ENCODE results near the gene EHD4. TPM values are rescaled to one million over a fixed set of nuclear protein-coding genes. Genes with fewer than 3 reads are reported as not detected.

EHD4 gene
- total and polyA plus RNA-seq, 9 of the 15 experiments (the other 6 are each of a cell fraction or from before 2014, with no cell fraction given), result 0.89 to 10.3 (median 6.4) TPM

DNA sequence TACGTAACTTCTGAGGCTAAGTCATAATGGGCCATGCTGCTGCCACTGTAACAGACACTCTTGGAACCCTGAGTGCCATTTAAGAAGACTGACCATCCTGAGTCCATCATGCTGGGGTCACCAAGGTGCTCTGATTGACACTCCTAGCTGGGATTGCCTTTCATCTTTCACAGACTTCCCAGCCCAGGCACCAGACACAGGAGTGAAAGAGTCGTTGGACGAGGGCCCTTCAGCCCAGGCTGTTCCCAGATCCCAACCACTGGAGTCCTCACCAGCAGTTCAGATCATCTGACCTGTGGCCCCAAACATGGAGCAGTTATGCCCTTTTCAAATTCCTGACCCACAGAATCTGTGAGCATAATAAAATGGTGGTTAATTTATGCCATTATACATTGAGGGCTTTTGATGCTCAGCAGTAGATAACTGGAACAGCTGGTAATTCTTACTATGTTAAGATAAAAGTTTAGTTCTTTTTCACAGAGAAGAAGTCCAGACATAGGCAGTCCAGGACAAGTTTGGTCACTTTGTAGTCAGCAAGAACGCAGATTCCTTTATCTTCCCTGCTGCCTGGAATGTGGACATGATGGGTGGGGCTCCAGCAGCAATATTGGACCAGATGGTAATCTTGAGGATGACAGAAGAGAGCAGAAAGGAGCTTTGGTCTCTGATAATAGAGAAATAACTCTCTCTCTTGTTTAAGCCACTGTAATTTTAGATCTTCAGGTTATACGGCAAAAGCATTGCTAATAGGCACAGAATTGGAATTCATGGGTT lies 7.3 kb upstream of the EHD4 start (continued):
- TF ChIP-seq MTA2 (IDR thresholded peaks at IDR 0.05; ENCODE audit: low read depth), result peak; percentile 47; the same call in 1 of the 2 replicates
- TF ChIP-seq MCM7 (IDR thresholded peaks at IDR 0.05), result no peak
- TF ChIP-seq CTBP1 (IDR thresholded peaks at IDR 0.05; ENCODE audit: borderline replicate concordance), result peak; percentile 82
- TF ChIP-seq MTA3 (IDR thresholded peaks at IDR 0.05; ENCODE audit: borderline replicate concordance), result 0 out of 2 replicates have a peak, but pooled peaks have one; percentile 30
- peak; percentile 80 for TF ChIP-seq TEAD2 (tag; IDR thresholded peaks at IDR 0.05)
- 0 out of 2 replicates have a peak, but pooled peaks have one; percentile 22 for TF ChIP-seq HLTF (IDR thresholded peaks at IDR 0.05)
- peak; percentile 54; the same call in 1 of the 2 replicates for TF ChIP-seq SMARCA4 (IDR thresholded peaks at IDR 0.05)
- no peak for TF ChIP-seq NFRKB (IDR thresholded peaks at IDR 0.05; ENCODE audit: low read depth)
- no peak for TF ChIP-seq EGR1 (conservative IDR thresholded peaks at IDR 0.05)
- no peak for TF ChIP-seq SAP30 (IDR thresholded peaks at IDR 0.05; ENCODE audit: borderline replicate concordance, insufficient read depth, low read depth, low read length, poor library complexity, severe bottlenecking)
- TF ChIP-seq HDAC2 (IDR thresholded peaks at IDR 0.05), result peak; percentile 71; the same call in 1 of the 2 replicates

DNA sequence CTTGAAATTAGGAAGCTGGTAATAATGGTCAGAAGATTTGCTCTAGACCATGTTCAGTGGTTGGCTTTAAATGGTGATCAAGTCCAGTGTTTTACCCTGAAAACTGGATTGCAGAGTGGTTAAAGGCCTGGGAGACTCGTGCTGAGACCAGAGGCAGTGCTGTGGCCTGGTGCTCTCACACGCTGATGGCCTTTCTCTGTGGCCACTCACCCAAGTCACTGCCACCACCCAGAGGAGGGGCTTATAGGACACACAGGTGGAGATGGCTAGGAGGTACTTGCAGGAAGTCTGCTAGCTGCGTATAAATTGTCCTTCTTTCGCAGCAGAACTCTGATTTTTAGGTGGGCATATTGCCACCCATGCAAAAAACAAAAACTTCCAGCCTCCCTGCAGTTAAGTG lies 6.2 kb upstream of the EHD4 start:
- no TSS peak for BruUV-seq (replicated peaks)
- no peak overlapping the region for H3K27ac ChIP-seq (ENCODE audit: extremely low read depth, low read depth, low read length)
- no peaks in the 10 kb centered on the region for H3K27me3 ChIP-seq (ENCODE audit: control insufficient read depth in 2 of 2, insufficient read depth in 2 of 2, low read length in 2 of 2)
- H3K9me3 ChIP-seq (replicated peaks; ENCODE audit: control insufficient read depth, insufficient read depth, low read depth, low read length), result no peaks in the 10 kb centered on the region
- no peak for DNase-seq (ENCODE audit: extremely low read depth in 1 of 4, low spot score in 3 of 4)
- no peak for ATAC-seq
- ChIA-PET POLR2A (interaction anchor here (0.7 to 0.9 kb wide), 2 partner anchors 14 to 92 kb away, joined by 3 to 6 read pairs; no protein-coding TSS in a partner anchor), CTCF (ENCODE audit: low intra/inter-chr PET ratio) (no interaction called here)
- H3K9me1 ChIP-seq (ENCODE audit: control insufficient read depth, insufficient read depth, low read length), result peaks cover 4% of the 10 kb centered on the region
- in situ Hi-C loops (cut with MboI) (no loop called here), intact Hi-C loops (cut with micrococcal nuclease) (no loop called here)
- no peaks in the 10 kb centered on the region for H3K79me2 ChIP-seq (ENCODE audit: control insufficient read depth, insufficient read depth, low read length)
- FAIRE-seq, result no peak
- no peak overlapping the region; the same call in 1 of the 2 replicates for H2AFZ ChIP-seq (ENCODE audit: low read depth, low read length)
- 43% methylated on average over 4 of the region's 4 CpGs for WGBS (ENCODE audit: insufficient coverage, low coverage, missing lambda C conversion rate)
- peaks cover 13 to 34% of the 10 kb centered on the region in 2 experiments for H3K4me1 ChIP-seq (replicated peaks in 1 of 2; ENCODE audit: control insufficient read depth in 2 of 2, insufficient read depth in 2 of 2, low read length in 2 of 2)
- no peaks in the 10 kb centered on the region for H3K36me3 ChIP-seq (ENCODE audit: control insufficient read depth, insufficient read depth, low read length)
- H3K4me2 ChIP-seq (ENCODE audit: insufficient read depth, low read length), result no peak overlapping the region
- no peak overlapping the region for H3K4me3 ChIP-seq
- TF ChIP-seq ZNF785 (CRISPR knock-in tag; IDR thresholded peaks at IDR 0.05) (no peak), DPF2 (IDR thresholded peaks at IDR 0.05) (no peak)
- no peaks in the 10 kb centered on the region for H4K20me1 ChIP-seq (replicated peaks; ENCODE audit: control insufficient read depth, insufficient read depth, low read length)
- H3K9ac ChIP-seq (ENCODE audit: insufficient read depth in 1 of 2, low read depth in 2 of 2, low read length in 2 of 2), result no peak overlapping the region

Data from K562 (cell line).